H54 (cell line): ENCODE data around the gene ZNF558.
A peak's percentile ranks its signal among the peaks of the same experiment; 100 is the strongest.

Source experiments
- DNase-seq: peaks from one replicate; pipeline ENCODE4 v3.0.0; 2011; ENCODE audit warnings: low spot score, mixed read lengths; ENCODE audit not compliant: insufficient read length
- FAIRE-seq: peaks from 3 replicates; lab custom pipeline; 2011; peaks lifted over from hg19 to GRCh38; lab: Jason Lieb, UNC
- POLR2A ChIP-seq: IDR thresholded peaks from 2 replicates; pipeline ENCODE4 v1.6.1; 2011; ENCODE audit warnings: low read depth, mild to moderate bottlenecking, low read length

The ZNF558 gene

GRCh38 chr19:8832132-8833021, at the start of gene ZNF558, which contains the start of gene MBD3L1:
TSS of gene ZNF558 (minus strand) at chr19:8832304. CDS start at chr19:8822659, 9,645 bp downstream.
TSS of gene MBD3L1 (plus strand) at chr19:8832377. CDS start at chr19:8842679, 10,302 bp downstream.
- peak; percentile 99 for FAIRE-seq
- TF ChIP-seq POLR2A = peak; percentile 71
- DNase-seq = peak; percentile 97

DNA sequence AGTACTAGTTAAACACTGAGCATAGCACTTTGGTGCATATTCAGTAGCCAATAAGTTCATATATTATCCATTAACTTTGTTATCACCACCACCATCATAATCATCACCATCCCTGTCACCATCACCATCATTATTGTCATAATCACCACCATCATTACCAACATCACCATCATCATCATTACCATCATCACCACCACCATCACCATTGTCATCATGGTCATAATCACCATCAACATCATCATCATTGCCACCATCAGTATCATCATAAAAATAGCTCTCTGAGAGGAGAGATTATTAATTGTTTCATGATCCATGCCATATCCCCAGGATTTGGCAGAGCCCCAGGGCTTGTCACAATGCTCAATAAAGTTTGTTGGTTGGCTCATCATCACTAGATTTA, 49.4 kb upstream of the ZNF558 start:
- TF ChIP-seq POLR2A = no peak
- DNase-seq = no peak
- FAIRE-seq = no peak

DNA sequence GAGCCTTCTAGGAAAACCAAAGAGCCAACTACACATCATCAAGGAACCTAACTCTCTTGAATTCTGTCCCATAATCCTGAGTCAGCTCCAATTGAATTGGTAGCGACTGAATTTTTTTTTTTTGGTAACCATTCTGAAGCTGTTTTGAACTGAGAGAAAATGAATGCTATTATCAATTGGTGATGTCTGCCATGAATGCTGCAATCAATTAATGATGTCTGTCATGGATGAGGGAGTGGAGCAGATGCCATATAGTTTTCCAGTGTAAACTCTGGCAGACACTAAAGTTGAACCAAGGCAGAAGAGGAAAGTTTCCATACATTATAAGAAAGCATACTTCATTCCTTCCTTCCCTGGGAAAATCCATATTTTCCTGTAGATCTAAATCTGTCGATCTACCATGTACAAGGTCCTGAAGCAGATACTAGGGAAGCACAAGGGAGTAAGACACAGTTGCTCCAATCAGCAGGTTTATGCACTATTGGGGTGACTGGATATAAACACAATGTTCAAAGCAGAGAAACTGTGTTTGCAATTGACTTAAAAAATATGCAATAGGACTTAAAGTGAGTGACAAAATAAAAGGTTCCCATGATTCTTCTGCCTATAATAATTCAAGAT, 48.9 kb upstream of the ZNF558 start:
- DNase-seq (no peak), FAIRE-seq (no peak)
- no peak for TF ChIP-seq POLR2A

DNA sequence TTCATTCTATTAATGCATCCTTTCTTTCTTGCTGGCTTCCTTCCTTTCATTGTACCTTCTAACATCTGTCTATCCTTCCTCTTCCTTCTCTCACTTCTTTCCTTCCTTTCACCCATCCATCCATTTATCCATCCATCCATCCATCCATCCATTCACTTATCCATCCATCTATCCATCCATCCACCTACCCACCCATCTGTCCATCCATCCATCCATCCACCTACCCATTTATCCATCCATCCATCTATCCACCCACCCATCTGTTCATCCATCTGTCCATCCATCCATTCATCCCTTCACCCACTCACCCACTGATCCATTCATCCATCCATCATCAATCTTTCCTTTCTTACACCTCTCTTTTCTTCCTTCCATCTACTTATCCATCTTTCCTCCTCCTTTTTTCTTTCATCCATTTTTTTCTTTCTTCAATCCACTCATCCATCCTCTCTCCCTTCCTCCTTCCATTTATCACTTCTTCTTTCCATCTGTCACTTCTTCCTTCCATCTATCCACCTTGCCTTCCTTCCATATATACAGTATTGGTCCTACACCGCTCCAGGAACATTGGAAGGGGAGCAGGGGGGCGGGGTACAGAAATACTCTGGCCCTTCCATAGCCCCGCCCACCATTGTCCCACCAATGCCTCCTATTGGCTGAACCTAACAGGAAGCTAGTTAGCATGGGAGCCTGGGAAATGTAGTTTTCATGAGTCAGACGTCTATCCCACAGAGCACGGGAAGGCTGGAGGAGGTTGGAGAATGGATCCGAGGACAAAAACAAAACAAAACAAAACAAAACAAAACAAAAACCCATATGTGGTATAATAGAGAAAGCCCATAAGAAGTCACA, 46.0 kb upstream of the ZNF558 start:
- no peak for TF ChIP-seq POLR2A
- FAIRE-seq (no peak), DNase-seq (peak; percentile 7)

- no peak for TF ChIP-seq POLR2A
- DNase-seq (no peak), FAIRE-seq (no peak)
Observed at GRCh38 chr19:8866344-8866743, 34.2 kb upstream of the ZNF558 start.

GRCh38 chr19:8858260-8858659, 26.2 kb upstream of the ZNF558 start:
- TF ChIP-seq POLR2A = no peak
- DNase-seq = no peak
- no peak for FAIRE-seq

DNA sequence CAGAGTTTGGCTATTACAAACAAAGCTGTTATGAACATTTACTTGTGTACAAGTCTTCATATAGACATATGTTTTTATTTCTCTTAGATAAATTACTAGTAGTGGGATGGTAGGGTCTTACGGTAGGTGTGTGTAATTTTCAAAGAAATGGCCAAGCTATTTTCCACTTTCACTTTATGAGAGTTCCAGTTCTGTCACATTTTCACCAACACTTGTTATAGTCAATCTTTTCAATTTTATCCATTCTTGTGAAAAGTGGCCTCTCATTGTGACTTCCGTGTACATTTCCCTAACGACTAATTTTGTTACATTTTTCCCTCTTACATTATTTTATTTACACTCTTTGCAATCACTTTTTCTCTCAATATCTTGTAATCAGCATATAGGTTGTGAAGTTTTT, 18.4 kb upstream of the ZNF558 start:
- TF ChIP-seq POLR2A = no peak
- FAIRE-seq = no peak
- no peak for DNase-seq

- TF ChIP-seq POLR2A = no peak
- DNase-seq (no peak), FAIRE-seq (no peak)
Observed at GRCh38 chr19:8849232-8849631, 17.1 kb upstream of the ZNF558 start.

DNA sequence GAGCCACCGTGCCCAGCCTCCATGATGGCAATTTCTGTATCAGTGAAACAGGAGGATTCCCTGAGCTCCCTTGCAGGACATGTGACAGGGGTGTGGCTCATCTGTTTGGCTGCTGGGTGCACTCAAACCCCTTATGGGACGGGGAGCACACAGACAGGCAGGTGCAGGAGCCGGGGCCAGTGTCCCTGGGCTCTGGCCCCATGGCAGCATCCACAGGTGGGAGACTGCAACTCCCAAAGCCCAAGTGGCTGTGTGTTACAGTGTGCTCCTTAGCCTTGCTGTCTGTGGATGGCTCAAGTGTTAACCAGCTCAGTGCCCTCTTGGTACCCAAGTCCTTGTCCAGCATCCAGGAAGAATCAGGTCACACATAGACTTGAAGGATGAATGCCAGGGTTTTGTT, 14.7 kb upstream of the ZNF558 start:
- no peak for TF ChIP-seq POLR2A
- FAIRE-seq = no peak
- no peak for DNase-seq

GRCh38 chr19:8840708-8841107, 8.6 kb upstream of the ZNF558 start:
- no peak for FAIRE-seq
- TF ChIP-seq POLR2A = no peak

DNA sequence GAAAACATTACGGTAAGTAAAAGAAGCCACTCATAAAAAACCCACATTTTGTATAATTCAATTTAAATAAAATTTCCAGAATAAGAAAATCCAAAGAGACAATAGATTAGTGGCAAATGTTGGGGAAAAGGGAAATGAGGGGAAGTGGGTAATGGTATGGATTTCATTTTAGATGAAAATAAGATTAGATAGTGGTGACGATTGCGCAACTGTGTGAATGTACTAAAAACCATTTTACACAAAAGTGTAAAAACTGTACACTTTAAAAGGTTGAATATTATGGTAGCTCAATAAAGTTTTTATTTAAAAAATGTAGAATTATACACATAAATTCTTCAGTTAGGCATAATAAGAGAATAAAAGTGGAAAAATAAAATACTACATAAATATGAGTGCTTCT, 3.8 kb upstream of the ZNF558 start:
- no peak for FAIRE-seq
- no peak for TF ChIP-seq POLR2A
- no peak for DNase-seq

More at GRCh38 chr19:8840708-8841107, 8.6 kb upstream of the ZNF558 start:
- DNase-seq = no peak

DNA sequence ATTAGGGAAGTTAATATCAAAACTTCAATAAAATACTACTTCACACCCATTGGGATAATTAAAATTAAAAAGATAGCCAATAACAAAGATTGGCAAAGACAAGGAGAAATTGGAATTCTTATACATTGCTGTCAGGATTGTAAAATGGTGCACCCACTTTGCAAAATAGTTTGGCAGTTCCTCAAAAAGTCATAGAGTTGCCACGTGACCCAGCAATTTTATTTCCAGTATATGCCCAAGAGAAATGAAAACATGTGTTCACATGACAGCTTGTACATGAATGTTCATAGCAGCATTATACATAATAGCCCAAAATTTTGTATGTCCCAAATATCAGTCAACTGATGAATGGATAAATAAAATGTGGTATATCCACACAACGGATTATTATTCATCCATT, 3.3 kb upstream of the ZNF558 start:
- FAIRE-seq (no peak), DNase-seq (no peak)
- TF ChIP-seq POLR2A = no peak

DNA sequence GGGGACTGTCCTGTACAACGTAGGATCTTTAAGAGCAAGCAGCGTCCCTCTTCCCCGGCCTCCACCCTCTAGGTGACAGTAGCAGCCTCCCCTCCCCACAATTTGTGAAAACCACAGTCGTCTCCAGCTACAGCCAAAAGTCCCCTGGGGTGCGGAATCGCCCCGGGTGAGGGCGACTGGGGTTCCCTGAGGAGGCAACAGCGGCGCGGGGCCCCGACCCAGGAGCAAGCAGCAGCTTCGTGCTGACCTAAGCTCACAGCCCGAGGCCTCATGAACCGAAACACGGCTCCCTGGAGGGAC, 322 bp downstream of the ZNF558 start:
- DNase-seq (no peak), FAIRE-seq (no peak)
- TF ChIP-seq POLR2A = no peak

- DNase-seq (no peak), FAIRE-seq (no peak)
- no peak for TF ChIP-seq POLR2A
Observed at GRCh38 chr19:8831373-8831772, 731 bp downstream of the ZNF558 start.
